NCI-H1105 treated with DMSO at 0.1 percent for 48 hours (cell line): ENCODE data around the gene RASA3.
"Not testable (repeated sequence)": the region's sequence is repeated elsewhere in the genome, so short reads cannot be mapped to it uniquely, and the experiment has no call there.

Experiments
- DNase-seq: peaks from one replicate; lab custom pipeline; 2025; lab: John Stamatoyannopoulos, UW

RASA3 gene

DNA sequence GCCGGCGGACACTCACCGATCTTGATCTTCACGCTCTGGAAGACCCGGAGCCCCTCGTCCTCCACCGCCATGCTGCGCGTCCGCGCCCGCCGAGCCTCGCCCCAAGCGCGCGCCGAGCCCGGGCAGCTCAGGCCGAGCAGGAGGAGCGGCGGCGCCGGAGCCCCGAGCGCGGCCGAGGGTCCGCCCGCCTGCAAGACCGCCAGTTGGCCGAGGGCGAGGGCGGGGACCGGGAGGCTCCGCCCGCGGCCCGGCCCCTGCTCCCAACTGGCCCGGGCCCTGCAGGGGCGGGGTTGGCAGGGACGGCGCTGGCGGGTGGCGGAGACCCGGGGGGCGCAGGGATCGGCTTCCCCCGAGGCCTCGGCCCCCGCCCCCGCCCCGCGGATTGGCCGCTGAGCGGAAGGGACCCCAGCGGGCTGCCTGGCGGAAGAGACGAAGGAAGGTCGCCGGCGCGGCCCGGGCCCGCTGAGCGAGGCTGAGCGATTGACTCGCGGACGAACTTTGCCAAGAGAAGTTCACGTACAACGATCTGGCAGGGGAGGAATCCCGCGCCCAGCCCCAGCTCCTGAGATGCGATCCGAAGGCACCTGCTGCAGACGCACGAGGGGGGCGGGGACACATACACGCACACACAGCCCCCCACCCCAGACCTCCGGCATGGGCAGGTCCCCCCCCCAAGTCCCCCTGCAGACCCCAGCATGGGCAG is at the start of gene RASA3:
Gene RASA3 (minus strand): TSS at position 205 of the 703 bp plus-strand sequence. CDS start 134 bp downstream, at position 71.
- peak; percentile 77 for DNase-seq

GRCh38 chr13:114179087-114179658 is 46.8 kb upstream of the RASA3 start, which contains the start of gene CFAP97D2:
Gene CFAP97D2 (plus strand): TSS chr13:114179257. CDS start chr13:114179331, 74 bp downstream.
- no peak for DNase-seq

- no peak for DNase-seq
These were observed 45.0 kb upstream of the RASA3 start for GRCh38 chr13:114177245-114178010.

- not testable (repeated sequence) for DNase-seq
These were observed 44.0 kb upstream of the RASA3 start for GRCh38 chr13:114176359-114176902.

DNA sequence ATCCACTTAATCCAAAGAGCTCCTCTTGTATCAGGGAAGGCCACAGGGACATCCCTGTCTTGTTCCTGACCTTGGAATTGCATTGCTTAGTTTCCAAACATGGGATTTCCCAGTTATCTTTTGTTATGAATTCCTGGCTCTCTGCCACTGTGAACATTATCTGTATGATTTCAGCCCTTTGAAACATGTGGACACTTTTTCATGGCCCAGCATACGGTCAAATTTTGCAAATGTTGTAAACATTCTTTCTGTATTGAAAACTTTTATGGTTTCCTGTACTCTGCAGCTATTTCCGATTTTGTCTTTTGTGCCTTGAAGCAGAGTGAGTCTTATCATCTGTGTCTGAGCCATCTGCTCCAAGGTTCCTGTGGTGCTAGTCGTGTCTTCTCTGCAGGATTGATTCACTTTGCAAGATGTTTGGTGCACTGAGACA is 42.1 kb upstream of the RASA3 start:
- DNase-seq: no peak

- no peak for DNase-seq
These were observed 41.3 kb upstream of the RASA3 start for GRCh38 chr13:114173745-114174144.

DNA sequence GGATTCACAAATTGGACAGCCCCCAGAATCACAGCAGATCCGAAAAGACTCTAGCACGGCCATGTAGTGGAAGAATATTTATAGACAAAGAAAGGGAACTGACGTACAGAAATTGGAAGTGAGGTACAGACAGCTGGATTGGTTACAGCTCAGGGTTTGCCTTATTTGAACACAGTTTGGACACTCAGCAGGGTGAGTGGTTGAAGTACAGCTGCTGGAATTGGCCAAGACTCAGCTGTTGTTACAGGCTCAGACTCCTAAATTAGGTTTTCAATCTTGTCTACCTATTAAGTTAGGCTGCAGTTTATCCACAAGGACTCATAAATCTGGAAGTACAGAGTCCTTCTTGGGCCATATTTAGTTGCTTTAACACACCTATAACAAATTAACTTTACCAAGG is 40.8 kb upstream of the RASA3 start:
- DNase-seq: no peak

DNA sequence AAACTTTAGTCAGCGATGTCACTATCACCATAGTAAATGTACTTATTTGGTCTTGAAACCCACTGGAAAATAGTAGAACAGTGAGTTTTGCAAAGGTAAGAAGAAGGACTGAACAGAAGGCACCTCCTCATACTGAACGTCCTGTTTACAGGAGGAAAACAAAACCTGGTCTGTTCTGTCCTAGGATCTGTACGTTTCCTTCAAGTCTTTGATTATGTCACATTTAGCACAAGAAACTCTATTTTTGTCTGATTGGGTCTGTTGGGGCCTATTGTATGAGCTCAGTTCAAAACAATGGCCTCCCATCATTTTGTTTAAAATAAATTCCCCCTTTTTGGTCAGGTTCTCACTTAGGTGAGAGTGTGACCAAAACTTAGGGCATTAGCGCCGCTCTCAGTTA is 35.5 kb upstream of the RASA3 start:
- no peak for DNase-seq

GRCh38 chr13:114167426-114167825 is 35.0 kb upstream of the RASA3 start:
- no peak for DNase-seq

GRCh38 chr13:114166381-114167131 is 34.1 kb upstream of the RASA3 start:
- DNase-seq: peak; percentile 39

DNA sequence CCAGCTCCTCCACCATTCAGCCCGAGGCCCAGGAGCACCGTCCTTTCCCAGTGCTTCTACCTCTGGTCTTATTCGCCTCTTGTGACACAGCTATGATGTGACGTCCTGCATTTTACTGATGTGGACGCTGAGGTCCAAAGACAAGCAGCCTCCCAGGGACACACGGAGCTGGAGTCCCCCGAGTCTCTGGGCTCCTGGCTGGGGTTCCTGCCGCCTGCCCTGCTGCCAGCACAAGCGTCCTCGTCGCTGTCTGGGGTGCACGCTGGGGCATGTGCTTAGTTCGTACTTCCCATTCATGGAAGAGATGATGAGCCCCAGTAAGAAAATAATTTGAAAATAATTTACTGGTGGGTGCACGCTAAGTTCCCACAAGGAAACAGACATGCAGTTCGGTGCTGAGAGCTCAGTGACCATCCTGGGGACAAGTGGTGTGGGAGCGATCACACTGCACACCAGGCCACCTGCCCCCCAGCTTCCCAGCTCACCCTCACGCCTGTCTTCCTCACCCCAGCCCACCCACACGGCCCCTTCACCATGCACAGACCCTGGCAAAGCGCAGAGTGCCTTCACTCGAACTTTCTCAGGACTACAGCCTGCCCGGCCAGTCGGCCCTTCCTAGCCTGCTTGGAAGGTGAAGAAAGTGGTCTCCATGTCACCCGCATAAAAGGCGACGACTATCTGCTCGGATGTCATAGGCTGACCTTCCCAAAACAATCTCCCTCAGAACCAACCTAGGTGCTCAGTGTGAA is 32.4 kb upstream of the RASA3 start:
- no peak for DNase-seq

GRCh38 chr13:114164053-114164452 is 31.6 kb upstream of the RASA3 start:
- DNase-seq: no peak

DNA sequence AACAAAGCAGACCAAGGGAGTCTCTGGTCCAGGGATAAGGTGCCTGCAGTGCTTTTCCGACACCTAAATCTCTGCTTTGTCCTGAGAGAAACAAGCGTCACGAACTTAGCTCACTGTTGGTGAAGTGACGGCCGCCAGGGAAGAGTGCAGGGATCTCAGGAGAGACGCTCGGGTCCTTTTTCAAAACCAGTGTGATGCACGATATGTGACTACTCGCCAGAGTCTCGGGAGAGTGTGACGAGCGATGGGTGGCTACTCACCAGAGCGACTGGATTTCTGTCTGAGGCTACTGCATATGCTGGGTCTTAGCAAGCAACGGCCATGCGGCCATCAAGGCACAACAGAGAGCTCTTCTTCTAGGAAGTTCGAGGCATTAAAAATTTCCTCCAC is 30.1 kb upstream of the RASA3 start:
- DNase-seq: no peak

- DNase-seq: no peak
These were observed 29.5 kb upstream of the RASA3 start for GRCh38 chr13:114161644-114162532.

DNA sequence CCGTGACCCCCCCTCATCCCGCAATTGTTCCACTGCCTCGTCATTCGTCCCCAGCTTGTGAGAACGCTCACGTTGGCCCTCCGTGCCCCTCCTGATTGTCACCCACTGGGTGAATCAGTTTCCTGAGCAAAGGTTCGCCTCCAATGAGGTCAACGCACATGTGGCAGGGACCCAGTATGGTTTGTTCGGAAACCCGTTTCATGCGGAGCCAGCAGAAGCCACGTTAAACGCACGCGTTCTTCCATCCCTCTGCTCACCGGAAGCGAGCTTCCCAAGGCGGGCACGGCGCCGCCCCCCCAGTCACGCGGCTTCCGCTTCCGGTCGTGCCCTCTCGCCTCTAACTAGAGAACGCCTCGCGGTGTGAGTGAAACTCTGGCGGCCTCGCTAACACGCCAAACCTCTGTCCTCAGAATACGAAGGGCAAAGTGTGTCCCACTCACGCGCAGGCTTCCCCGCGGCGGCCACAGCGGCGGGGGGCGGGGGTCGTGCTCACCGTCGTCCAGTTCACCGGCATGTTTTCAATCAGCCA is 28.7 kb upstream of the RASA3 start:
- no peak for DNase-seq

DNA sequence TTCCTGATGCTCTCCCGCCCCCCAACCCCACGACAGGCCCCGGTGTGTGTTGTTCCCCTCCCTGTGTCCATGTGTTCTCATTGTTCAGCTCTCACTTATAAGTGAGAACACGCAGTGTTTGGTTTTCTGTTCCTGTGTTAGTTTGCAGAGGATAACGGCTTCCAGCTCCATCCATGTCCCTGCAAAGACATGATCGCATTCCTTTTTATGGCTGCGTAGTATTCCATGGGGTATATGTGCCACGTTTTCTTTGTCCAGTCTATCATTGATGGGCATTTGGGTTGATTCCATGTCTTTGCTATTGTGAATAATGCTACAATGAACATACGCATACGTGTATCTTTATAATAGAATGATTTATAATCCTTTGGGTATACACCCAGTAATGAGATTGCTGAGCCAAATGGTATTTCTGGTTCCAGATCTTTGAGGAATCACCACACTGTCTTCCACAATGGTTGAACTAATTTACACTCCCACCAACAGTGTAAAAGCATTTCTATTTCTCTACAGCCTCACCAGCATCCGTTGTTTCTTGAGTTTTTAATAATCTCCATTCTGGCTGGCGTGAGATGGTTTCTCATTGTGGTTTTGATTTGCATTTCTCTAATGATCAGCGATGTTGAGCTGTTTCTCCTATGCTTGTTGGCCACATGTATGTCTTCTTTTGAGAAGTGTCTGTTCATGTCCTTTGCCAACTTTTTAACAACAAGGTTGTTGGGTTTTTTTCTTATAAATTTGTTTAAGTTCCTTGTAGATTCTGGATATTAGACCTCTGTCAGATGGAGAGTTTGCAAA is 26.6 kb upstream of the RASA3 start:
- DNase-seq: not testable (repeated sequence)

- DNase-seq: no peak
These were observed 25.6 kb upstream of the RASA3 start for GRCh38 chr13:114157869-114158495.
